Measurements from ENCODE around the gene C19orf53.

- TF ChIP-seq POLR2A (IDR thresholded peaks at IDR 0.05; ENCODE audit: low read length) = no peak
- no peak for TF ChIP-seq GATA1 (IDR thresholded peaks at IDR 0.05; ENCODE audit: low read depth, low read length)
These were observed 46.5 kb upstream of the C19orf53 start for GRCh38 chr19:13727798-13728197.

All from erythroblast (primary cell).